ENCODE data around the gene SMIM41. TPM values are rescaled to one million over a fixed set of nuclear protein-coding genes. Genes with fewer than 3 reads are reported as not detected.

Gene SMIM41
- total RNA-seq, 1 experiment from 2014 or later: not detected

DNA sequence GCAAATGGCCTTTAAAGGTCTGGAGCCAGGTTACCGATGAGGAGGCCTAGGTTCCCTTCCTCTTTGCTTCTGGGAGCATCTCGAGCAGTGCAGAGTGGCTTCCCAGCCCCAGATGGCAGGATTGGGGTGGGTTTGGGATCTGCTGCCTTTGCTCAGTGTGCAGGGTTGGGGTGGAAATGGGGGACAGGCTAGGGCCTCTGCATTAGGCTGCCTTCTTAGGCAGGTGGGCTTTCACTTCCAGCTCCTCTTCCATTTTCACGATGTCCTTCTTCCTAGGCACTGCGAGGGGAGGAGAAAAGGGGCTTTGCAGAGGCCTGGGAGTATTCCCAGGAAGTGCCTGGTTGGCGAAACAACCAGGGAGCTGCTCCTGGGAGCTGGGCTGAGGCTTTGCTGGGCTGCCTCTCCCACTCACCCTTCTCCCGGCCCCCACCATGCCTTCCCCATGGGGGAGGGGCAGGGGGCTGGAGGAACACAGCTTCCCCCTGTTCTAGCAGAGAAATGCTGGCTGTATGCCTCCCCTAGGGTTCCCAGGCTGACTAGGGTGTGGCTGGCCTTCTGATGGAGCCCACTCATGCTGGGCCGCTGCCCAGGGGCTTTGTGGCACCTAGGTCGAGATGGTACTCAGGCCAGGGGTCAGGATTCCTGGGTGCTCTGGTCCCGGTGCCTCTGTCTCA is 25.8 kb upstream of the SMIM41 start:
- Histone ChIP-seq H3K4me2 (ENCODE audit: low read length) (peak overlapping the region; percentile 96; the same call in 1 of the 2 replicates), H3K79me2 (ENCODE audit: low read length) (peaks cover 23% of the 10 kb centered on the region; the same call in 1 of the 2 replicates), H3K9me3 (ENCODE audit: low read length) (no peaks in the 10 kb centered on the region), H3K4me1 (ENCODE audit: insufficient read depth, low read length) (peaks cover 23% of the 10 kb centered on the region), H3K4me3 (ENCODE audit: low read length) (no peak overlapping the region; the same call in 1 of the 2 replicates), H4K20me1 (ENCODE audit: low read length) (peaks cover 44% of the 10 kb centered on the region), H2AFZ (ENCODE audit: low read length) (no peak overlapping the region), H3K36me3 (ENCODE audit: low read depth, low read length) (peaks cover 16% of the 10 kb centered on the region; the same call in 1 of the 2 replicates), H3K27ac (ENCODE audit: low read length) (no peak overlapping the region), H3K27me3 (ENCODE audit: low read length) (no peaks in the 10 kb centered on the region), H3F3A (ENCODE audit: low read length, unreplicated experiment) (no peaks in the 10 kb centered on the region), H3K9ac (ENCODE audit: low read length) (no peak overlapping the region), H3K9me2 (replicated peaks; ENCODE audit: low read length) (no peaks in the 10 kb centered on the region)
- BruUV-seq (replicated peaks): no TSS peak
- no peak for ATAC-seq
- no peak for DNase-seq
- POLR2A ChIA-PET (ENCODE audit: unreplicated experiment): no interaction called here
- TF ChIP-seq EZH2phosphoT487 (IDR thresholded peaks at IDR 0.05; ENCODE audit: borderline replicate concordance, low read length): no peak
- no peak for TF ChIP-seq EZH2 (IDR thresholded peaks at IDR 0.05; ENCODE audit: low read length, unreplicated experiment)
- TF ChIP-seq CTCF (conservative IDR thresholded peaks at IDR 0.05; ENCODE audit: low read depth, low read length): no peak
- intact Hi-C loops (cut with micrococcal nuclease): no loop called here
- CTCF ChIA-PET: no interaction called here

- intact Hi-C loops (cut with micrococcal nuclease): no loop called here
- H3K27ac ChIP-seq (ENCODE audit: low read length): no peak overlapping the region
- TF ChIP-seq CTCF (conservative IDR thresholded peaks at IDR 0.05; ENCODE audit: low read depth, low read length) (no peak), EZH2phosphoT487 (IDR thresholded peaks at IDR 0.05; ENCODE audit: borderline replicate concordance, low read length) (no peak)
- H3F3A ChIP-seq (ENCODE audit: low read length, unreplicated experiment): no peaks in the 10 kb centered on the region
- no peak overlapping the region for H3K4me3 ChIP-seq (ENCODE audit: low read length)
- H4K20me1 ChIP-seq (ENCODE audit: low read length): peaks cover 44% of the 10 kb centered on the region
- POLR2A ChIA-PET (ENCODE audit: unreplicated experiment): no interaction called here
- no peak for DNase-seq
- no peaks in the 10 kb centered on the region for H3K27me3 ChIP-seq (ENCODE audit: low read length)
- H3K9ac ChIP-seq (ENCODE audit: low read length): no peak overlapping the region
- H3K4me1 ChIP-seq (ENCODE audit: insufficient read depth, low read length): peaks cover 23% of the 10 kb centered on the region
- CTCF ChIA-PET: interaction anchor here (0.5 kb wide), 1 partner anchor 15 kb away, joined by 4 read pairs; no protein-coding TSS in a partner anchor
- peaks cover 19% of the 10 kb centered on the region; the same call in 1 of the 2 replicates for H3K36me3 ChIP-seq (ENCODE audit: low read depth, low read length)
- no peak for ATAC-seq
- H3K4me2 ChIP-seq (ENCODE audit: low read length): no peak overlapping the region
- BruUV-seq (replicated peaks): no TSS peak
- H3K9me3 ChIP-seq (ENCODE audit: low read length): no peaks in the 10 kb centered on the region
- H3K79me2 ChIP-seq (ENCODE audit: low read length): peaks cover 23% of the 10 kb centered on the region; the same call in 1 of the 2 replicates
- H3K9me2 ChIP-seq (replicated peaks; ENCODE audit: low read length): no peaks in the 10 kb centered on the region
- no peak overlapping the region for H2AFZ ChIP-seq (ENCODE audit: low read length)
These were observed 25.2 kb upstream of the SMIM41 start for GRCh38 chr12:52054231-52054832.

Data from PC-3 (cell line).